Esophagus muscularis mucosa (tissue), 3 donors: Measurements from ENCODE around the gene NEK7.

Experiments used
- EP300 ChIP-seq: sonication (generic); formaldehyde crosslinking; IDR thresholded peaks from one replicate; pipeline ENCODE4 v1.6.1; 2017; ENCODE audit warnings: antibody characterized with exemption
- TF ChIP-seq, protein P1 (sequence below), 3 experiments: fragments of 200-600 bp in 2 of 3; fragments of 450-650 bp in 1 of 3; sonication (generic) in 2 of 3; IDR thresholded peaks; one replicate each; pipeline ENCODE4 v1.5.1; 2017 to 2019; ENCODE audit warnings: antibody characterized with exemption in 3 of 3, mild to moderate bottlenecking in 2 of 3, moderate library complexity in 1 of 3

DNA sequence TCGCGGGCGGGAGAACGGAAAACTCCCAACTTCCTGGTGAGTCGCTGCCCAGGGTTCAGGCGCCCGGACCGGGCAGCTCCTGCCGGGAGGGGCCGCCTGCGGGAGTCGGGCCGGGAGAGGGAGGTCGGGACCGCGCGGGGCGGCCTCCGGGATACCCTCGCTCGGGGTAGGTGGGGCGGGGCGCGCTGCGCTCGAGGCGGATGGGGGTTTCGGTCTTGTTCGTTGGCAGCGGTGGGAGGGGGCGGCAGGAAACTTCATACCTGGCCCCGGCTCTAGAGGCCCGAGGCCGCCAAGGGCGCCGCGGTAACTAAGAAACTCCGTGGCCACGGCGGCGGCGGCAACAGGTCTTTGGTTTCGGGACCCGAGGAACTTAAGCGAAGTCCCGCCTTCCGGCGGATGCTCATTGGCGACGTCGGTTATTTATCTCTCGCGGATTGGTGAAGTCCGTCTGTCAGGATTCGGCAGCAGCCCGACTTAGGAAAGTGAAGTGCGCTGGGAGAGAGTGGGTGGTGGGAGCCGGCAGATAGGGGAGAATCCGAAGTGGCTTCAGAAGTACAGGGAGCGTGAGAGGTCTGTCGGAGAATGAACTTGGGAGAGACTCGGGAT, 546 bp downstream of the NEK7 start:
- TF ChIP-seq, protein P1, sequence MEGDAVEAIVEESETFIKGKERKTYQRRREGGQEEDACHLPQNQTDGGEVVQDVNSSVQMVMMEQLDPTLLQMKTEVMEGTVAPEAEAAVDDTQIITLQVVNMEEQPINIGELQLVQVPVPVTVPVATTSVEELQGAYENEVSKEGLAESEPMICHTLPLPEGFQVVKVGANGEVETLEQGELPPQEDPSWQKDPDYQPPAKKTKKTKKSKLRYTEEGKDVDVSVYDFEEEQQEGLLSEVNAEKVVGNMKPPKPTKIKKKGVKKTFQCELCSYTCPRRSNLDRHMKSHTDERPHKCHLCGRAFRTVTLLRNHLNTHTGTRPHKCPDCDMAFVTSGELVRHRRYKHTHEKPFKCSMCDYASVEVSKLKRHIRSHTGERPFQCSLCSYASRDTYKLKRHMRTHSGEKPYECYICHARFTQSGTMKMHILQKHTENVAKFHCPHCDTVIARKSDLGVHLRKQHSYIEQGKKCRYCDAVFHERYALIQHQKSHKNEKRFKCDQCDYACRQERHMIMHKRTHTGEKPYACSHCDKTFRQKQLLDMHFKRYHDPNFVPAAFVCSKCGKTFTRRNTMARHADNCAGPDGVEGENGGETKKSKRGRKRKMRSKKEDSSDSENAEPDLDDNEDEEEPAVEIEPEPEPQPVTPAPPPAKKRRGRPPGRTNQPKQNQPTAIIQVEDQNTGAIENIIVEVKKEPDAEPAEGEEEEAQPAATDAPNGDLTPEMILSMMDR (IDR thresholded peaks at IDR 0.05), result no peak
- no peak for TF ChIP-seq EP300
